GM21515 (cell line): Measurements from ENCODE around the gene VSTM2B.

ENCODE experiments used
- ATAC-seq: cut with Tn5 transposase; IDR thresholded peaks from one replicate; pipeline ENCODE4 v1.9.1; 2021; ENCODE audit not compliant: unreplicated experiment

VSTM2B gene

GRCh38 chr19:29529646-29530539, 4.1 kb downstream of the VSTM2B start:
- no peak for ATAC-seq

- no peak for ATAC-seq
Observed at GRCh38 chr19:29530540-29531457, 5.0 kb downstream of the VSTM2B start.

- no peak for ATAC-seq
Observed at GRCh38 chr19:29531458-29532025, 5.7 kb downstream of the VSTM2B start.

- no peak for ATAC-seq
Observed at GRCh38 chr19:29532097-29532496, 6.3 kb downstream of the VSTM2B start.

GRCh38 chr19:29532956-29533355, 7.2 kb downstream of the VSTM2B start:
- ATAC-seq: no peak

- no peak for ATAC-seq
Observed at GRCh38 chr19:29533578-29534544, 8.1 kb downstream of the VSTM2B start.

- no peak for ATAC-seq
Observed at GRCh38 chr19:29535214-29535831, 9.5 kb downstream of the VSTM2B start.

- ATAC-seq: no peak
Observed at GRCh38 chr19:29535984-29536508, 10.3 kb downstream of the VSTM2B start.

- no peak for ATAC-seq
Observed at GRCh38 chr19:29537181-29537580, 11.4 kb downstream of the VSTM2B start.

GRCh38 chr19:29537601-29538000, 11.8 kb downstream of the VSTM2B start:
- no peak for ATAC-seq

GRCh38 chr19:29538146-29538545, 12.4 kb downstream of the VSTM2B start:
- no peak for ATAC-seq

GRCh38 chr19:29538651-29539050, 12.9 kb downstream of the VSTM2B start:
- no peak for ATAC-seq

GRCh38 chr19:29539131-29539530, 13.3 kb downstream of the VSTM2B start:
- no peak for ATAC-seq

- ATAC-seq: no peak
Observed at GRCh38 chr19:29539670-29540069, 13.9 kb downstream of the VSTM2B start.

GRCh38 chr19:29540114-29540513, 14.3 kb downstream of the VSTM2B start:
- no peak for ATAC-seq

GRCh38 chr19:29541473-29542253, 15.9 kb downstream of the VSTM2B start:
- no peak for ATAC-seq

- no peak for ATAC-seq
Observed at GRCh38 chr19:29542327-29542726, 16.5 kb downstream of the VSTM2B start.

- ATAC-seq: no peak
Observed at GRCh38 chr19:29542776-29543175, 17.0 kb downstream of the VSTM2B start.

- ATAC-seq: no peak
Observed at GRCh38 chr19:29543381-29543780, 17.6 kb downstream of the VSTM2B start.
